Right lobe of liver (tissue), 4 donors: ENCODE results near the gene SQSTM1.

Source experiments
- POLR2A ChIP-seq: fragments of 450-650 bp; IDR thresholded peaks from one replicate; pipeline ENCODE4 v1.6.1; 2017; ENCODE audit warnings: antibody characterized with exemption, mild to moderate bottlenecking
- TF ChIP-seq, protein P1 (sequence below), 4 donors: fragments of 200-600 bp in 3 of 4; fragments of 450-650 bp in 1 of 4; IDR thresholded peaks; one replicate each; pipeline versions ENCODE4 v1.5.1 to v1.8.0; 2016 to 2022; ENCODE audit warnings: antibody characterized with exemption in 4 of 4, mild to moderate bottlenecking in 2 of 4
- donor health status: DM: no; HTN: no; CAD: no.
- donor health status: DM: no; HTN: no; CAD: no.
- donor health status: DM: no; HTN: yes; CAD: no.

GRCh38 chr5:179833056-179833708 is 12.5 kb downstream of the SQSTM1 start:
- TF ChIP-seq POLR2A, result no peak
- TF ChIP-seq, protein P1, sequence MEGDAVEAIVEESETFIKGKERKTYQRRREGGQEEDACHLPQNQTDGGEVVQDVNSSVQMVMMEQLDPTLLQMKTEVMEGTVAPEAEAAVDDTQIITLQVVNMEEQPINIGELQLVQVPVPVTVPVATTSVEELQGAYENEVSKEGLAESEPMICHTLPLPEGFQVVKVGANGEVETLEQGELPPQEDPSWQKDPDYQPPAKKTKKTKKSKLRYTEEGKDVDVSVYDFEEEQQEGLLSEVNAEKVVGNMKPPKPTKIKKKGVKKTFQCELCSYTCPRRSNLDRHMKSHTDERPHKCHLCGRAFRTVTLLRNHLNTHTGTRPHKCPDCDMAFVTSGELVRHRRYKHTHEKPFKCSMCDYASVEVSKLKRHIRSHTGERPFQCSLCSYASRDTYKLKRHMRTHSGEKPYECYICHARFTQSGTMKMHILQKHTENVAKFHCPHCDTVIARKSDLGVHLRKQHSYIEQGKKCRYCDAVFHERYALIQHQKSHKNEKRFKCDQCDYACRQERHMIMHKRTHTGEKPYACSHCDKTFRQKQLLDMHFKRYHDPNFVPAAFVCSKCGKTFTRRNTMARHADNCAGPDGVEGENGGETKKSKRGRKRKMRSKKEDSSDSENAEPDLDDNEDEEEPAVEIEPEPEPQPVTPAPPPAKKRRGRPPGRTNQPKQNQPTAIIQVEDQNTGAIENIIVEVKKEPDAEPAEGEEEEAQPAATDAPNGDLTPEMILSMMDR (IDR thresholded peaks at IDR 0.05), result no peak
